Measurements from ENCODE around the gene ANKRD13D.

DNA sequence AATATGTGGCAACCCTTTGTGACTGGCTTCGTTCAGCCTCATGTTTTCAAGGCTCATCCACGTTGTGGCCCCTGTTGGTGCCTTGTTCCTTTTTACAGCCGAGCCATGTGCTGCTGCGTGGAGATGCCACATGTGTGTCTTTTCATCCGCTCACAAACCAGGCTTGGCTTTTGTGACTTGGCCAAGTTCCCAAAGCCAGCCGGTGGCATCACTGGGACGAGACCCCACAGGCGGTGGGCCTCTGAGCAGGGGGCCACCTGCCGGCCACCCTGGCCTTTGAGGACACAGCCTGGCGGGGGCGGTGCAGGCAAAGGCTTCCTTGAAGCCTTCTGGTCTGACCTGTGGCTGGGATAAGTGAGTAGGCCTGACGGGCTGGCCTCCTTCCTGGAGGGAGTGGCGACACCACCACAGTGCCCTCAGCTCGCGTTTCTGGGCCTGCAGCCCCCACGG is 12.3 kb upstream of the ANKRD13D start:
- TF ChIP-seq, protein P1, sequence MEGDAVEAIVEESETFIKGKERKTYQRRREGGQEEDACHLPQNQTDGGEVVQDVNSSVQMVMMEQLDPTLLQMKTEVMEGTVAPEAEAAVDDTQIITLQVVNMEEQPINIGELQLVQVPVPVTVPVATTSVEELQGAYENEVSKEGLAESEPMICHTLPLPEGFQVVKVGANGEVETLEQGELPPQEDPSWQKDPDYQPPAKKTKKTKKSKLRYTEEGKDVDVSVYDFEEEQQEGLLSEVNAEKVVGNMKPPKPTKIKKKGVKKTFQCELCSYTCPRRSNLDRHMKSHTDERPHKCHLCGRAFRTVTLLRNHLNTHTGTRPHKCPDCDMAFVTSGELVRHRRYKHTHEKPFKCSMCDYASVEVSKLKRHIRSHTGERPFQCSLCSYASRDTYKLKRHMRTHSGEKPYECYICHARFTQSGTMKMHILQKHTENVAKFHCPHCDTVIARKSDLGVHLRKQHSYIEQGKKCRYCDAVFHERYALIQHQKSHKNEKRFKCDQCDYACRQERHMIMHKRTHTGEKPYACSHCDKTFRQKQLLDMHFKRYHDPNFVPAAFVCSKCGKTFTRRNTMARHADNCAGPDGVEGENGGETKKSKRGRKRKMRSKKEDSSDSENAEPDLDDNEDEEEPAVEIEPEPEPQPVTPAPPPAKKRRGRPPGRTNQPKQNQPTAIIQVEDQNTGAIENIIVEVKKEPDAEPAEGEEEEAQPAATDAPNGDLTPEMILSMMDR (IDR thresholded peaks at IDR 0.05; ENCODE audit: insufficient read depth, low read depth, low read length) = peak; percentile 9
- no peak for TF ChIP-seq EZH2 (IDR thresholded peaks at IDR 0.05; ENCODE audit: insufficient read depth, low read length)

Measured in astrocyte (in vitro differentiated cells and primary cell).